Stimulated activated naive B cell treated with anti-CD40 and anti-IgM and Interleukin-4, amounts not matched to agents 10 μg/mL and 1 μg/mL and 100 μg/mL, for 72 hours (primary cell): ENCODE results near the gene CARMIL1.
"Not testable (repeated sequence)": the region's sequence is repeated elsewhere in the genome, so short reads cannot be mapped to it uniquely, and the experiment has no call there.

ENCODE experiments used
- ATAC-seq, 2 donors: fragments of 150-1000 bp; cut with Tn5 transposase; replicated peaks; 2 replicates each; pipeline ENCODE4 v1.10.0; 2021; ENCODE audit warnings: moderate library complexity in 1 of 2
- DNase-seq: peaks from one replicate; pipeline ENCODE4 v3.0.0; 2021
- H3K27ac Mint-ChIP-seq: one replicate; pipeline ENCODE4 v1.8.0; 2022; ENCODE audit warnings: mild to moderate bottlenecking, mixed read lengths
- H3K27me3 Mint-ChIP-seq, 2 donors: one replicate each; pipeline ENCODE4 v1.8.0; 2022; ENCODE audit warnings: mixed read lengths in 2 of 2
- H3K36me3 Mint-ChIP-seq, 2 donors: one replicate each; pipeline ENCODE4 v1.8.0; 2022; ENCODE audit warnings: mixed read lengths in 2 of 2, mild to moderate bottlenecking in 1 of 2
- H3K4me1 Mint-ChIP-seq, 2 donors: one replicate each; pipeline ENCODE4 v1.8.0; 2022; ENCODE audit warnings: mixed read lengths in 2 of 2, mild to moderate bottlenecking in 1 of 2
- H3K4me3 Mint-ChIP-seq, 2 donors: one replicate each; pipeline ENCODE4 v1.8.0; 2022; ENCODE audit warnings: mild to moderate bottlenecking in 2 of 2, mixed read lengths in 2 of 2, moderate library complexity in 1 of 2
- H3K9me3 Mint-ChIP-seq, 2 donors: one replicate each; pipeline ENCODE4 v1.8.0; 2022; ENCODE audit warnings: mixed read lengths in 2 of 2, mild to moderate bottlenecking in 1 of 2

Gene CARMIL1

DNA sequence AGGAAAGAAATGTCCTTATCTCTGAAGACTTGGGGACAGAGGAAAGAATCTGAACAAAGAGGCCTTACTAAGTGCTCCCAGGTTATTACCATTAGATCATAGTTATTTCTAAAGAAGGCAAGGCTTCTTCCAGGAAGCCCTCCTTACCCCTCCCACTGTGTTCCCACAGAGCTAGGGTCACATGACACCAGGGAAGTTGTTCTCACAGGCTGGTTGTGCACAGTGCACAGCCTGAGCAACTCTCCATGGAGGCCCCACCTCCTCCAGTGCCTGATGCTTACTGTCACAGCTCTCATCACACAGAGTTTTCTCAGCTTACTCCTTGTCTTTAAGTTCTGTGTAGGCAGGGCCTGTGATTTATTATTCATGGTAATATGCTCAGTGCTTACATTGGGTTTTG is 303.9 kb downstream of the CARMIL1 start:
- no peaks in the 10 kb centered on the region for H3K9me3 Mint-ChIP-seq
- H3K27ac Mint-ChIP-seq, result no peak overlapping the region
- no peak for DNase-seq
- H3K36me3 Mint-ChIP-seq, result peaks cover 2 to 4% of the 10 kb centered on the region in 2 donors
- ATAC-seq, result no peak
- H3K27me3 Mint-ChIP-seq, result no peaks in the 10 kb centered on the region
- peaks cover 3 to 6% of the 10 kb centered on the region in 2 donors for H3K4me1 Mint-ChIP-seq
- no peak overlapping the region for H3K4me3 Mint-ChIP-seq

DNA sequence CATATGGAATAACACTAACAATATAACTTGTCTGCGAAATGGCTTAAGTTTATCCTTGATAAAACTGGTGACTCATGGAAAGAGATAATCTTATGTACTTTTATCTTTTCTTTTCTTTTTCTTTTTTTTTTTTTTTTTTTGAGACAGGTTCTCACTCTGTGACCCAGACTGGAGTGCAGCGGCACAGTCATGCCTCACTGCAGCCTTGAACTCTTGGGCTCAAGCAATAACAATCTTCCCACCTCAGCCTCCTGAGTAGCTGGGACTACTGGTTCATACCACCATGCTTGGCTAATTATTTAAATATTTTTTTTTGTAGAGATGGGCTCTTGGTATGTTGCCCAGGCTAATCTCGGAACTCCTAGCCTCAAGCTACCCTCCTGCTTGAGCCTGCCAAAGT is 304.7 kb downstream of the CARMIL1 start:
- Mint-ChIP-seq H3K27ac (no peak overlapping the region), H3K4me3 (no peak overlapping the region), H3K9me3 (no peaks in the 10 kb centered on the region), H3K4me1 (peaks cover 3 to 6% of the 10 kb centered on the region in 2 donors), H3K36me3 (peaks cover 2 to 4% of the 10 kb centered on the region in 2 donors), H3K27me3 (no peaks in the 10 kb centered on the region)
- DNase-seq, result no peak
- ATAC-seq, result no peak

DNA sequence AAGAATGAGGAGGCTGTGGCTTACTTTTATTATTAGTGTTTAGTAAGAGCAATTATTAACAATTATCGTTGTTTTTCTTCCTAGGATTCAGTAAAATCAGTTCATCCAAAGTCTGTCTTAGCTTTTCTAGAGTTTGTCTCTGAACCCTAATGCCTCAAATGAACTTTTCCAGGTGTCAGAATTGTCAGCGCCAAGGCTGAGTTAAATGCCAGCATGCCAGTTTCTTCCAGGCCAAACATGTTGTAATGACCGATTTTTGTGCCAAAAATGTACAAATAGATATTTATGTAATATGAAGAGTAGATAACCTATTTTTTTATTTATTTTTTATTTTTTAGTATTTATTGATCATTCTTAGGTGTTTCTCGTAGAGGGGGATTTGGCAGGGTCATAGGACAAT is 306.1 kb downstream of the CARMIL1 start:
- DNase-seq (no peak), ATAC-seq (no peak)
- peaks cover 4 to 5% of the 10 kb centered on the region in 2 donors for H3K36me3 Mint-ChIP-seq
- H3K4me1 Mint-ChIP-seq, result peaks cover 0 to 1% of the 10 kb centered on the region in 2 donors
- H3K27me3 Mint-ChIP-seq, result no peaks in the 10 kb centered on the region
- no peaks in the 10 kb centered on the region for H3K9me3 Mint-ChIP-seq
- H3K27ac Mint-ChIP-seq, result no peak overlapping the region
- no peak overlapping the region for H3K4me3 Mint-ChIP-seq

DNA sequence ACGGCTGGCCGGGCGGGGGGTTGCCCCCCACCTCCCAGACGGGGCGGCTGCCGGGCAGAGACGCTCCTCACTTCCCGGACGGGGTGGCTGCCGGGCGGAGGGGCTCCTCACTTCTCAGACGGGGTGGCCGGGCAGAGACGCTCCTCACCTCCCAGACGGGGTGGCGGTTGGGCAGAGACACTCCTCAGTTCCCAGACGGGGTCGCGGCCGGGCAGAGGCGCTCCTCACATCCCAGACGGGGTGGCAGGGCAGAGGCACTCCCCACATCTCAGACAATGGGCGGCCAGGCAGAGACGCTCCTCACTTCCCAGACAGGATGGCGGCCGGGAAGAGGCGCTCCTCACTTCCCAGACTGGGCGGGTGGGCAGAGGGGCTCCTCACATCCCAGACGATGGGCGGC is 306.9 kb downstream of the CARMIL1 start:
- not testable (repeated sequence) for H3K4me3 Mint-ChIP-seq, H3K36me3 Mint-ChIP-seq, H3K4me1 Mint-ChIP-seq, DNase-seq, H3K9me3 Mint-ChIP-seq, H3K27ac Mint-ChIP-seq, ATAC-seq, H3K27me3 Mint-ChIP-seq

DNA sequence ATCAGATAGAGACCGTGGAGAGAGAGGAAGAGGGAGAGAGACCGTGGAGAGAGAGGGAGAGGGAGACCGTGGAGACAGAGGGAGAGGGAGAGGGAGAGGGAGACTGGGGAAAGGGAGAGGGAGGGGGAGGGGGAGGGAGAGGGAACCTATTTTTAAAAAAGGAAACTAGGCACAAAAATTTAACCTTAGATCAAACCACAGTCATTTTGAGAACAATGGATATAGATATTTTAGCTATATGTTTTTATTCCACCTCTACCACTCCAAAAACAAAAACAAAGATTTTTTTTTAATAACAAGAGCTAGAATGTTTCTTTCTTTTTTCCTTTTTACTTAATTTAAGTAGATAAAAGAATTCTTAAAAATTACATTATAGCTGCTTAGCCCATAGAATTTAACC is 307.8 kb downstream of the CARMIL1 start:
- no peak overlapping the region for H3K27ac Mint-ChIP-seq
- H3K4me3 Mint-ChIP-seq, result no peak overlapping the region
- ATAC-seq, result no peak
- DNase-seq, result no peak
- H3K4me1 Mint-ChIP-seq, result no peaks in the 10 kb centered on the region
- peaks cover 4 to 5% of the 10 kb centered on the region in 2 donors for H3K36me3 Mint-ChIP-seq
- H3K9me3 Mint-ChIP-seq, result no peaks in the 10 kb centered on the region
- no peaks in the 10 kb centered on the region for H3K27me3 Mint-ChIP-seq

DNA sequence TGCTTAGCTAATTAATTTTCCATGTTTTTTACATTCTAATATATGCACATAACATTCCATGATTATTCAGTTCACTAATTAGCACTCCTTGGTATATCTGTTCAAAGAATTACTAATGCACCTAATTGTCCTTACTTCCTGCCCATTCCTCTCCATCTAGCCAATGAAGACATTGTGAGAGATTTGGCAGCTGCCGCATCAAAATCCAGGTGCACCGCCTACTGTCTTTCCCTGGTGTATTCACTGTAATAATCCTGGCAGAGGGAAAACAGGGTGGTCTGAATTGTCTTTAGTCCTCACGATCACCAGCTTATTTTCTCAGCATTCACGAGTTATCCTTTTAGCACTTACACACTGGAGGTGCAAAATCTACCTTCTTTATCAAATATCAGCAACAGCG is 311.8 kb downstream of the CARMIL1 start:
- no peaks in the 10 kb centered on the region for H3K4me1 Mint-ChIP-seq
- H3K4me3 Mint-ChIP-seq, result no peak overlapping the region
- H3K27ac Mint-ChIP-seq, result no peak overlapping the region
- peaks cover 0 to 2% of the 10 kb centered on the region in 2 donors for H3K36me3 Mint-ChIP-seq
- DNase-seq, result no peak
- no peaks in the 10 kb centered on the region for H3K27me3 Mint-ChIP-seq
- H3K9me3 Mint-ChIP-seq, result no peaks in the 10 kb centered on the region
- no peak for ATAC-seq

DNA sequence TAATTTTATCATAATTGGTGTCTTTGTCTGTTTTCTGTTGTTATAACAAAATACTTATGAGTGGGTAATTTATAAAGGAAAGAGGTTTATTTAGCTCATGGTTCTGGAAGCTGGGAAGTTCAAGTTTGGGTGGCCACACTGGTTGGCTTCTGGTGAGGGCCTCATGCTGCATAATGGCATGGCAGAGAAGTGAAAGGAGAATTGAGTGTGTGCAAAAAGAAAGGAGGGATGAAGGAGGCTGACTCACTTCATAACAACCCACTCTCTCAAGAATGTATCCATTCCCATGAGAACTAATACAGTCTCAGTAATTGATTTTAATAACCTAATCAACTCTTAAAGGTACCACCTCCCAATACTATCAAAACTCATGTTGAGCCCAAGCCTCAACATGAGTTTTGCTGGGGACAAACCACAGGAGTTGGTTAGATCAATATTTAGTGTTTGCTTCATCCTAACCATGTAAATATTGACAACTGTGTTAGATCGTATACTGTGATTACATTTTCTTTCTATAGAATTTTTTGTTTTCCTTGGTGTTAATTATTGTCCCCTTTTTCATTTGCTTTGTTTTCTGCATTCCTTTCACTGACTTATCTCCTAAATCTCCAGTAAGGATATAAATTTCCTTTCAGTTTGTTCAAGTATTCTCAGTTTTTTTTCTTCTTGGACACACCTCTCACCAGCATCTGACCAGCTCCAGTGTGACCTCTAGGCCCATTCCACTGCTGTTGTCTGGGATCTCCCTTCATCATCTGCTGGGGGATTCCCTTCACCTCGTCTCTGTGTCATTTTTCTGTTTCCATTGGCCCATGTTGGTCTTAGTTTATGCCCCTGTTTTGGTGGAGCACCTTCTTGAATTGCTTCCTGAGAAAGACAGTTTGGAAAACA is 318.0 kb downstream of the CARMIL1 start:
- DNase-seq (no peak), ATAC-seq (no peak)
- Mint-ChIP-seq H3K4me1 (no peaks in the 10 kb centered on the region), H3K27me3 (peaks cover 0 to 4% of the 10 kb centered on the region in 2 donors), H3K9me3 (no peaks in the 10 kb centered on the region), H3K27ac (no peak overlapping the region), H3K36me3 (peaks cover 3 to 5% of the 10 kb centered on the region in 2 donors), H3K4me3 (no peak overlapping the region)

DNA sequence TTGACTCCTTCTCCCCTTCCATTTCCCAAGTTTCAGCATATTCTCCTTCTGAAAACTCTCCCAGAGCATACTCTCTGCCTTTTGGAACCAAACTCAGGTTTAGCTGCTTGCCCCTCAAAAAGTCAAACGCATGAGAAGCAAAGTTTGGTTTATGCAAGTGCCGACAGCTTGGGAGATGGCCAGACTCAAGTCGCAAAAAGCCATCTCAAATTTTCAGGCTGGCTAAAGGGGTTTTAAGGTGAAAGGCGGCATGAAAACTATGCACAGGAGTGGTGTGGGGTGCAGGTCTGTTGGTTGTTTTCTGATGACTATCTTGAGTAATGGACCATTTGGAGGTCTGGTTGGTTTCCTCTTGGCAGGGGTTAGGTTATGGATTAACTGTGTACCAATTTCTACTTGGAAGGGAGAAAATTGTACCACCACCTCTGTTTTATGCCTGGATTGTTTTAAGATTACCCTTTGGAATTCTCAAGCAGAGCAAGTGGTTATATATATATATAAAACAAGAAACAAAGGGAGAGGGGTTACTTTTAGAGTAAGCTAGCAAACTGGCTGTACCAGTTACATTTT is 320.4 kb downstream of the CARMIL1 start:
- Mint-ChIP-seq H3K27me3 (peaks cover 0 to 4% of the 10 kb centered on the region in 2 donors), H3K27ac (no peak overlapping the region), H3K4me1 (no peaks in the 10 kb centered on the region), H3K4me3 (no peak overlapping the region), H3K36me3 (peaks cover 3 to 5% of the 10 kb centered on the region in 2 donors), H3K9me3 (no peaks in the 10 kb centered on the region)
- DNase-seq, result no peak
- no peak for ATAC-seq

DNA sequence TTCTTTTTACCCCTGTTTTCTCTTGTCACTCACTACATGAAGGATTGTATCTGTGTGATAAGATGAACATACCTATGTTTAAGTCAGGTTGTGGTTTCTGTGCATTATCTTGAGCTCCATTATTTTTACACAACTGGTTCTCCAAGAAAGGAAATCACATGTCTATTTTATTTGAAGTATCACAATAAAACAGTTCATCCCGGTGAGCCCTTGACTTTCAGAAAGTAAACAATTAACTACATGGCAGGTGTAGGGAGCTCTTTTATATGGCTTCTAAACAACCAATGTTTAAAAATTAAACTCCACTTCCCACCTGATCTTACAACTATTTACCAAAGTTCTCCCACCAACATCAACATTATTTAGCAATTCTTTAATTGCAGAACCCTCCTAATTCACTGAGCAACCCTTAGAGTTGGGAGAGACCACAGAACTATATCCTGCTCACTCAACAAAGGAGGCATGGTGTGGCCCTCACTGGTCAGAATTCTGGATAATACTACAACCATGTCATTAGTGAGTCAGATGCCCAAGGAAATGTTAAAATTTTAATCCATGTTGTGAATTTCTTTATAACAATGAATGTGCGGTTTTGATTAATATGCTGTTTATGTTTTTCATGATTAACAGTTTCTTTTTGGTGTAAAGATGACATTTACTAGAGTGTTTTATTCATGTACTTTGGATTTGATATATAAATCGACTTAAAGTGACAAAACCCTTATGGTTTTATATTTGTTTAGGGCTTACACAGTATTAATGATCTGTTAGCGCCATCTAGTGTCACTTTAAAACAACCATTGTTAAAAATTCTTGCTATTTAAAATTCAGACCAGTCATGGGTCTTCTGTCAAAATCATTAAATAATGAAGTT is 322.9 kb downstream of the CARMIL1 start:
- Mint-ChIP-seq H3K36me3 (peaks cover 3 to 5% of the 10 kb centered on the region in 2 donors), H3K27me3 (peaks cover 0 to 4% of the 10 kb centered on the region in 2 donors), H3K4me3 (no peak overlapping the region), H3K4me1 (no peaks in the 10 kb centered on the region), H3K27ac (no peak overlapping the region), H3K9me3 (no peaks in the 10 kb centered on the region)
- ATAC-seq (no peak), DNase-seq (no peak)

DNA sequence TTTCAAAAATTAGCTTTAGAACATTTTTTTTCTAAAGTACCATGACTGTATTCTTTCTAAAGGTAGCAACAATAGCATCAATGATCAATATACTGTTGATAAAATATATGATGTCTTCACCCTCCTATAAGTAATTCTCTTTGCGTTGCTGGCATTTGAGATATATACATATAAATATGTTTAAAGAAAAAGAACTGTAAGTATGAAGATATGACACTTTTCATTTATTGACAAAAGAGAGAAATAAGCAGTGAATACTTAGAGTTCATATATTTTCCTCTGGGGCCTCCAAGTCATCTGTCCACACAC is 323.5 kb downstream of the CARMIL1 start:
- H3K27ac Mint-ChIP-seq, result no peak overlapping the region
- H3K9me3 Mint-ChIP-seq, result no peaks in the 10 kb centered on the region
- ATAC-seq (no peak), DNase-seq (no peak)
- H3K27me3 Mint-ChIP-seq, result peaks cover 0 to 4% of the 10 kb centered on the region in 2 donors
- H3K4me3 Mint-ChIP-seq, result no peak overlapping the region
- peaks cover 3 to 5% of the 10 kb centered on the region in 2 donors for H3K36me3 Mint-ChIP-seq
- H3K4me1 Mint-ChIP-seq, result peaks cover 0 to 4% of the 10 kb centered on the region in 2 donors

DNA sequence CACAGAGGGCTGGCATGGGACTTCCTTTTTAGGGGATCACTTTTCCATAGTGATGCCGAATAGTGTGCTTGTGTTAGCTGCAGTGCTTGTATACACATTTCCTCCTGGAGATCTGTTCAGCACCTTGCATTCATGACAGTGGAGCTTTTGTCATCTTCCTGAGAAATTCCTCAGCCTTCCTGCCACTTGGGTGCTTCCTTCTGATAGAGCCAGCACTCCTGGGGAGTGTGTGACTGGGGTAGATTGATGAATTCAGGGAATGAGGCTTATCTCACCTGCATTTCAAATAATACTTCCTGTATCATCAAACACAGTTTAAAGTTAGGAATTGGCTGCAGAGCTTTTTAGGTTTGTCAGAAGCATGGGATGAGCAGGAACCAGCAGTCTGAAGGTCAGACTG is 324.1 kb downstream of the CARMIL1 start:
- ATAC-seq (no peak), DNase-seq (no peak)
- H3K36me3 Mint-ChIP-seq, result peaks cover 3 to 5% of the 10 kb centered on the region in 2 donors
- no peaks in the 10 kb centered on the region for H3K9me3 Mint-ChIP-seq
- peaks cover 0 to 8% of the 10 kb centered on the region in 2 donors for H3K4me1 Mint-ChIP-seq
- peaks cover 0 to 4% of the 10 kb centered on the region in 2 donors for H3K27me3 Mint-ChIP-seq
- no peak overlapping the region for H3K4me3 Mint-ChIP-seq
- H3K27ac Mint-ChIP-seq, result no peak overlapping the region

DNA sequence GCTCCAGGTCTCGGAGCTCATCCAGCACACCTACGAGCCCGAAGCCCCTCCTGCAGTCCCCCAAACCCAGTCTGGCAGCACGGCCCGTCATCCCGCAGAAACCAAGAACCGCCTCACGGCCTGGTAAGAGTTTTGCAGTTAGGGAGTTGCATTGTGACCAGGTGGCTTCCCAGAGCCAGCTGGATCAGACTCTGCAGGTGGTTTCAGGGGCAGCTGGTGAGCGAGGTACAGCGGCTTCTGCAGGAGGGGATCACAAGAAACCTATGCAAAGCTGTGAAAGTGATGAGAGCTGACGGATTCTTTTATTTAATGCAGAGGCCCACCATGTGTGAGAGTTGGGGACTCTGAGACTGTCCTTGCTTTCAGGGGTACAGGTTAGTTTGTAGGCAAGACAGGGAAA is 327.0 kb downstream of the CARMIL1 start:
- Mint-ChIP-seq H3K36me3 (no peaks in the 10 kb centered on the region), H3K4me3 (no peak overlapping the region), H3K27me3 (no peaks in the 10 kb centered on the region), H3K27ac (no peak overlapping the region), H3K9me3 (no peaks in the 10 kb centered on the region), H3K4me1 (peaks cover 0 to 8% of the 10 kb centered on the region in 2 donors)
- ATAC-seq (no peak), DNase-seq (no peak)

DNA sequence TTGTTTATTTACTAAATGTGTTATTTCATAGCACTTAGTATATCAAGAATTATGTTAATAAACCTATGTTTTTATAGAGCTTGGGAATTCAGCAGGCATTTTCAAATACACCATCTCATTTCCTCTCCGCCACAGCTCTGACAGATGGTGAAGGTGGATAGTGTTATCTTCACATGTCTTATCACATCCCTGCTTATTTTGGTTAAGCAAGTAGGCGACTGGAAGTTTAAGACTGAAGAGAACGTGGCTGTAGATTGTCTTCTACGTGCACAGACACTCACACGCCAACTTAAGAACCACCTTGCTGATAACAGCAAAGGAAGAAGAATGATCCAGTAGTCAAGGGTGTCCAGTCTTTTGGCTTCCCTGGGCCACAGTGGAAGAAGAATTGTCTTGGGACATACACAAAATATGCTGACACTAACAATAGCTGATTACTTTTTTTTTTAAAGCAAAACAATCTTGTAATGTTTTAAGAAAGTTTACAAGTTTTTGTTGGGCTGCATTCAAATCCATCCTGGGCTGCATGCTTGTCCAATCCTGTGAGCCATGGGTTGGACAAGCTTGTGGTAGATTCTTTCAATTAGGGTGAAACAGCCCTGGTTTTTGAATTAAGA is 329.5 kb downstream of the CARMIL1 start:
- H3K27ac Mint-ChIP-seq, result no peak overlapping the region
- no peak for DNase-seq
- no peaks in the 10 kb centered on the region for H3K9me3 Mint-ChIP-seq
- no peaks in the 10 kb centered on the region for H3K27me3 Mint-ChIP-seq
- peaks cover 0 to 8% of the 10 kb centered on the region in 2 donors for H3K36me3 Mint-ChIP-seq
- no peak for ATAC-seq
- H3K4me1 Mint-ChIP-seq, result peaks cover 0 to 8% of the 10 kb centered on the region in 2 donors
- H3K4me3 Mint-ChIP-seq, result no peak overlapping the region

DNA sequence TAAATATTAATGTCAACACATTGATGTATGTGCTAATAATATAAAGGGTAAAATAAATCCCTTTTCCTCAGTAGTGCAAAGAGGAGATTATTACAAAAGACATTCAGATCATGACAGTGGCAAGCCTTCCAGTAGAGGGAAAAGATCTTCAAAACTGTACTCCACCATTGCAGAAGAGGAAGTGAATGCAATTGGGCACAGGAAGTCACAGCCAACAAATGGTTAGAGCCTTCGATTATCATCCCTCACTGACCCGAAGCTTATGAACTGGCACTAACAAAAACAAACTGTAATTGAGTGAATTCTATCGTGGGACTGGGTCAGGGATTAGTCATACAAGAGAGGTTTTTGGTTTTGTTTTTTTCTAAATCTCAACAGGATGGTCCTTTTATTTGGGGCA is 333.5 kb downstream of the CARMIL1 start:
- H3K9me3 Mint-ChIP-seq, result no peaks in the 10 kb centered on the region
- no peak overlapping the region for H3K4me3 Mint-ChIP-seq
- no peaks in the 10 kb centered on the region for H3K27me3 Mint-ChIP-seq
- no peak overlapping the region for H3K27ac Mint-ChIP-seq
- DNase-seq (no peak), ATAC-seq (peak; percentile 14 to 23)
- H3K36me3 Mint-ChIP-seq, result peaks cover 0 to 8% of the 10 kb centered on the region in 2 donors
- H3K4me1 Mint-ChIP-seq, result peaks cover 0 to 4% of the 10 kb centered on the region in 2 donors
